Epithelial cell of proximal tubule (primary cell): ENCODE measurements around the gene CDK5R2. TPM values are rescaled to one million over a fixed set of nuclear protein-coding genes. Genes with fewer than 3 reads are reported as not detected.
A peak's percentile ranks its signal among the peaks of the same experiment; 100 is the strongest.

Experiments used
- DNase-seq: peaks from one replicate; pipeline ENCODE4 v3.0.0-alpha.2; 2011; ENCODE audit warnings: low read depth
- H3K4me3 ChIP-seq: 2 replicates; pipeline ENCODE4 v1.5.1; 2011; ENCODE audit warnings: low read depth, mild to moderate bottlenecking, low read length
- total RNA-seq: library from RNA; depleted of rRNA; stranded (reverse); fragments of >200 nt; gene quantifications from 2 replicates; pipeline ENCODE4 v1.2.3, GENCODE V29; 2015
- TF ChIP-seq, protein P1 (sequence below): conservative IDR thresholded peaks from 2 replicates; pipeline ENCODE4 v1.5.1; 2012; ENCODE audit warnings: low read depth, mild to moderate bottlenecking, low read length

Gene CDK5R2
- total RNA-seq, 1 donor from 2014 or later: not detected

DNA sequence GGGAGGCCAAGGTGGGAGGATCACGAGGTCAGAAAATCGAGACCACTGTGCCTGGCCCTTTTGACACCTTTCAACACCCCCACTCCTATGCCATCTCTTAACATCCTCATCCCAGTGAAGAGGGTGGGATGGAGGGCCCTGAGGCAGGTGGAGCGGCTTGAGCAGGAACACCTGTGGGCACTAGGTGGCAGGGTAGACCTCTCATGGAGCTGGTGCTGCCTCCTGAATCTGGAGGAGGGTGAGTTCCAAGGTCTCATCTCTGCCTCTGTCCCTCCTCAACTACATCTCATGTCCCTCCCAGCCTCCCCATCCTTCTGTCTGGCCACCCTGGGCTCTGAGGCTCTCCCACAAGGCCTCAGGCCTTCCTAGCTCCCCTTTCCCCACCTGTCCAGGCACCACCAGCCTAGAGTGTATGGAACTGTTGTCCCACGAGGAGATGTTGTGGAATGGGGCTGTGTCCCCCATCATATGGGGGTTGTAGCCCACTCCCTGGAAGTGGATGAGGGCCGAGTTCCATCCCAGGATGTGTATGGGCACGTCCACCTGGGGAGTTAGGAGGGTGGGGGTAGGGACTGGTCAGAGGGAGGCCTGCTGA is 50.8 kb downstream of the CDK5R2 start:
- H3K4me3 ChIP-seq: no peak overlapping the region
- DNase-seq: no peak
- TF ChIP-seq, protein P1, sequence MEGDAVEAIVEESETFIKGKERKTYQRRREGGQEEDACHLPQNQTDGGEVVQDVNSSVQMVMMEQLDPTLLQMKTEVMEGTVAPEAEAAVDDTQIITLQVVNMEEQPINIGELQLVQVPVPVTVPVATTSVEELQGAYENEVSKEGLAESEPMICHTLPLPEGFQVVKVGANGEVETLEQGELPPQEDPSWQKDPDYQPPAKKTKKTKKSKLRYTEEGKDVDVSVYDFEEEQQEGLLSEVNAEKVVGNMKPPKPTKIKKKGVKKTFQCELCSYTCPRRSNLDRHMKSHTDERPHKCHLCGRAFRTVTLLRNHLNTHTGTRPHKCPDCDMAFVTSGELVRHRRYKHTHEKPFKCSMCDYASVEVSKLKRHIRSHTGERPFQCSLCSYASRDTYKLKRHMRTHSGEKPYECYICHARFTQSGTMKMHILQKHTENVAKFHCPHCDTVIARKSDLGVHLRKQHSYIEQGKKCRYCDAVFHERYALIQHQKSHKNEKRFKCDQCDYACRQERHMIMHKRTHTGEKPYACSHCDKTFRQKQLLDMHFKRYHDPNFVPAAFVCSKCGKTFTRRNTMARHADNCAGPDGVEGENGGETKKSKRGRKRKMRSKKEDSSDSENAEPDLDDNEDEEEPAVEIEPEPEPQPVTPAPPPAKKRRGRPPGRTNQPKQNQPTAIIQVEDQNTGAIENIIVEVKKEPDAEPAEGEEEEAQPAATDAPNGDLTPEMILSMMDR: peak; percentile 60

DNA sequence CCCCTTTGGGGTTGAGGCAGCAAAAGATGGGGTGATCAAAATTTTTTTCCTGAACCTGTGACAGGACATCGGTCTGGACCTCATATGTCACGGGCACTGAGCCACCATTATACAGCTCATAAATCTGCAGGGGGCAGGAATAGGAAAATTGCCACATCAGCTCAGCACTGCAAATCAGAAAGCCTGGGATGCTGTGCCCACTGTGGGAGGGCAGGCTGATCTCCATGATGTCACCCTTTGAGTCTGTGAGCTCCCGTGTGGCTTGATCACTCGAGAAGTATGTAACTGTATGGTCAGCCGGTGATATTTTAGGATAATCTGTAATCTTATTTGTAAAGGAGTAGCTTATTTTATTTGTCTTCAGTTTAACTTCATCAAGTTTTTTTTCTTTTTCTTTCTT is 51.4 kb downstream of the CDK5R2 start:
- TF ChIP-seq, protein P1: no peak
- H3K4me3 ChIP-seq: no peak overlapping the region
- no peak for DNase-seq

Other genes with a start within 250 kb of the CDK5R2 start
- 20.5 and 37.0 TPM in 2 replicates for gene TTLL4, start 248.8 kb upstream of the CDK5R2 start, total RNA-seq
- 28.6 and 49.0 TPM in 2 replicates for gene CYP27A1, start 177.5 kb upstream of the CDK5R2 start, total RNA-seq
- not detected in 2 replicates for gene PRKAG3, start 127.9 kb upstream of the CDK5R2 start, total RNA-seq
- not detected in 2 replicates for gene WNT6, start 99.9 kb upstream of the CDK5R2 start, total RNA-seq
- gene WNT10A, start 78.8 kb upstream of the CDK5R2 start, total RNA-seq: 1.2 and 2.2 TPM in 2 replicates
- gene FEV, start 25.5 kb downstream of the CDK5R2 start, total RNA-seq: not detected in 2 replicates
- gene CRYBA2, start 33.8 kb downstream of the CDK5R2 start, total RNA-seq: not detected in 2 replicates
- gene CFAP65, start 81.8 kb downstream of the CDK5R2 start, total RNA-seq: 1.1 TPM in 1 of 2 replicates, not detected in the other
- gene IHH, start 101.3 kb downstream of the CDK5R2 start, total RNA-seq: 0.29 TPM in 1 of 2 replicates, not detected in the other
- gene NHEJ1, start 201.1 kb downstream of the CDK5R2 start, total RNA-seq: 13.1 and 17.1 TPM in 2 replicates
- 0.06 TPM in 1 of 2 replicates, not detected in the other for gene SLC23A3, start 210.4 kb downstream of the CDK5R2 start, total RNA-seq
- 37.5 and 51.0 TPM in 2 replicates for gene CNPPD1, start 217.3 kb downstream of the CDK5R2 start, total RNA-seq
- 34.4 and 40.1 TPM in 2 replicates for gene RETREG2, start 218.6 kb downstream of the CDK5R2 start, total RNA-seq
- gene ZFAND2B, start 247.1 kb downstream of the CDK5R2 start, total RNA-seq: 29.7 and 31.6 TPM in 2 replicates